HUDEP-2 (cell line): ENCODE data around the gene ENDOG.
"Not testable (repeated sequence)": the region's sequence is repeated elsewhere in the genome, so short reads cannot be mapped to it uniquely, and the experiment has no call there.

Experiments
- DNase-seq, 76 experiments: peaks; one replicate each; lab custom pipeline; 2025; ENCODE audit not compliant: unreplicated experiment in 76 of 76; lab: John Stamatoyannopoulos, UW

ENDOG gene

GRCh38 chr9:128818099-128818838 lies at the start of gene ENDOG:
Gene ENDOG, plus strand, starts transcription at chr9:128818500. Its CDS starts 185 bp downstream, at chr9:128818685.
- peak; percentile 32 to 99 (median 96) for DNase-seq

- DNase-seq, result peak in 5 of 76 experiments; percentile 4 to 43 (median 19)
Observed at GRCh38 chr9:128768606-128769005, 49.7 kb upstream of the ENDOG start.

- DNase-seq, result no peak
Observed at GRCh38 chr9:128770286-128771030, 47.8 kb upstream of the ENDOG start.

- DNase-seq, result peak in 1 of 76 experiments; percentile 10
Observed at GRCh38 chr9:128771094-128771721, 47.1 kb upstream of the ENDOG start.

- DNase-seq, result peak in 73 of 76 experiments; percentile 31 to 92 (median 80)
Observed at GRCh38 chr9:128771745-128772519, 46.4 kb upstream of the ENDOG start, which contains the start of gene ZER1. Gene ZER1, minus strand, starts transcription at chr9:128771927. Its CDS starts 16,362 bp downstream, at chr9:128755565.

- DNase-seq, result no peak
Observed at GRCh38 chr9:128773049-128773448, 45.3 kb upstream of the ENDOG start.

GRCh38 chr9:128774804-128775203 lies 43.5 kb upstream of the ENDOG start:
- no peak for DNase-seq

GRCh38 chr9:128780093-128780492 lies 38.2 kb upstream of the ENDOG start:
- not testable (repeated sequence) for DNase-seq

- no peak for DNase-seq
Observed at GRCh38 chr9:128781187-128782070, 36.9 kb upstream of the ENDOG start.

- DNase-seq, result no peak
Observed at GRCh38 chr9:128782669-128783068, 35.6 kb upstream of the ENDOG start.

GRCh38 chr9:128785427-128785826 lies 32.9 kb upstream of the ENDOG start:
- no peak for DNase-seq

- DNase-seq, result peak in 71 of 76 experiments; percentile 22 to 89 (median 77)
Observed at GRCh38 chr9:128786681-128787601, 31.4 kb upstream of the ENDOG start, which contains the start of gene TBC1D13. Gene TBC1D13, plus strand, starts transcription at chr9:128787253. Its CDS starts 101 bp downstream, at chr9:128787354.

- DNase-seq, result peak in 2 of 76 experiments; percentile 7 to 11
Observed at GRCh38 chr9:128787659-128788058, 30.6 kb upstream of the ENDOG start.

GRCh38 chr9:128788445-128788844 lies 29.9 kb upstream of the ENDOG start:
- DNase-seq, result no peak

GRCh38 chr9:128790536-128790935 lies 27.8 kb upstream of the ENDOG start:
- no peak for DNase-seq

- no peak for DNase-seq
Observed at GRCh38 chr9:128792134-128792533, 26.2 kb upstream of the ENDOG start.

- no peak for DNase-seq
Observed at GRCh38 chr9:128792978-128793686, 25.2 kb upstream of the ENDOG start.

- DNase-seq, result not testable (repeated sequence)
Observed at GRCh38 chr9:128794961-128795360, 23.3 kb upstream of the ENDOG start.
